OCI-LY3 (cell line): Measurements from ENCODE around the gene EGR2.

ENCODE experiments used
- CTCF ChIP-seq: fragments of 200-600, 300-600 bp; sonication (generic); IDR thresholded peaks from 2 replicates; pipeline ENCODE4 v1.5.1; 2014; ENCODE audit warnings: antibody characterized with exemption, low read length, low read depth
- EZH2phosphoT487 ChIP-seq: fragments of 200-600 bp; shearing (Covaris generic); IDR thresholded peaks from 2 replicates; pipeline ENCODE4 v1.6.1; 2018; ENCODE audit warnings: antibody characterized with exemption, mixed run types, low read depth

- TF ChIP-seq CTCF = no peak
- TF ChIP-seq EZH2phosphoT487 = no peak
Measured at GRCh38 chr10:62852961-62853702, 37.0 kb upstream of the EGR2 start.
